ENCODE measurements around the gene CRMP1. TPM values are rescaled to one million over a fixed set of nuclear protein-coding genes. Genes with fewer than 3 reads are reported as not detected.

Gene CRMP1
- total and polyA plus RNA-seq, 5 donors = 0.40 to 1.0 (median 0.50) TPM

- ATAC-seq = no peak
- intact Hi-C loops (cut with DNase I) = no loop called here
- WGBS = 80% methylated on average over 8 of the region's 8 CpGs
Observed at GRCh38 chr4:5919044-5919443, 26.2 kb upstream of the CRMP1 start.

DNA sequence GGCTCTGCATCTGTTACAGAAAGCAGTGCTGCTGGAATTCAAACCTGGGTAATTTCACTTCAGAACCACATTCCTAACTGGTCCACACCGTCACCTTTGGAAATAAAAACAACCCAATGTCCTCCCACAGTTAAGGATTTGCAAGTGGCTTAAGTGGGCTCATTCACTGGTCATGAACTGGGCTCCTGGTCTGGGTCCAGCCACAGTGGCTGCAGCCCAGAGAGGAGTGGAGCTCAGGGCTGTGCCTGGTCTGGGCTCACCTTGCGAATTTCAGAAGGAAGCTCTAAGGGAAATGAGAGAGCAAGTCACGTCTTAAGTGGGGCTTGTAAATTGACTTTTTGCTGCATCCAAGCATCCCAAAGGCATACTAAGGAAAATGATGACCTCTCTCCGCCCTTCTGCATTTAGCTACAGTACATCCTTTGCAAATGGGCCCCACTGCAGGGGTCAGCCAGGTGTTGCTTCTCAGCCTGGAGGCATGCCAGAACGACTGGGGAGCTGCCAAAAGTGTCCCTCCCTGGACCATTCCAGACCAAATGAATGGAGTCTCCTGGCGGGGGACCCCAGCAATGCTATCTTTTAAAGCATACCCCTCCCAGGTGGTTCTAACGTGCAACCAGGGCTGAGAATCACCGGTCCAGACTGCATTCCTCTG lies 25.6 kb upstream of the CRMP1 start:
- no peak overlapping the region for H3K4me3 ChIP-seq (ENCODE audit: low read length)
- WGBS = 46% methylated on average over 8 of the region's 8 CpGs
- H3K9me3 ChIP-seq (ENCODE audit: control insufficient read depth, low read length) = no peaks in the 10 kb centered on the region
- DNase-seq (no peak), ATAC-seq (no peak)
- intact Hi-C loops (cut with DNase I) = no loop called here
- H3K27ac ChIP-seq (ENCODE audit: low read length) = no peak overlapping the region
- no peaks in the 10 kb centered on the region for H3K4me1 ChIP-seq (ENCODE audit: control insufficient read depth, insufficient read depth, low read length)
- no peaks in the 10 kb centered on the region for H3K27me3 ChIP-seq (ENCODE audit: control insufficient read depth, insufficient read depth)

More at GRCh38 chr4:5919044-5919443, 26.2 kb upstream of the CRMP1 start:
- H3K9me3 ChIP-seq (ENCODE audit: control insufficient read depth, low read length) = no peaks in the 10 kb centered on the region
- no peak for DNase-seq
- H3K27me3 ChIP-seq (ENCODE audit: control insufficient read depth, insufficient read depth) = no peaks in the 10 kb centered on the region
- H3K4me1 ChIP-seq (ENCODE audit: control insufficient read depth, insufficient read depth, low read length) = no peaks in the 10 kb centered on the region
- no peak overlapping the region for H3K4me3 ChIP-seq (ENCODE audit: low read length)
- H3K27ac ChIP-seq (ENCODE audit: low read length) = no peak overlapping the region

GRCh38 chr4:5917672-5918071 lies 24.8 kb upstream of the CRMP1 start:
- no peaks in the 10 kb centered on the region for H3K4me1 ChIP-seq (ENCODE audit: control insufficient read depth, insufficient read depth, low read length)
- H3K4me3 ChIP-seq (ENCODE audit: low read length) = no peak overlapping the region
- DNase-seq (no peak), ATAC-seq (no peak)
- WGBS = 60% methylated on average over 11 of the region's 11 CpGs
- no peaks in the 10 kb centered on the region for H3K27me3 ChIP-seq (ENCODE audit: control insufficient read depth, insufficient read depth)
- H3K9me3 ChIP-seq (ENCODE audit: control insufficient read depth, low read length) = no peaks in the 10 kb centered on the region
- no peak overlapping the region for H3K27ac ChIP-seq (ENCODE audit: low read length)
- intact Hi-C loops (cut with DNase I) = no loop called here

DNA sequence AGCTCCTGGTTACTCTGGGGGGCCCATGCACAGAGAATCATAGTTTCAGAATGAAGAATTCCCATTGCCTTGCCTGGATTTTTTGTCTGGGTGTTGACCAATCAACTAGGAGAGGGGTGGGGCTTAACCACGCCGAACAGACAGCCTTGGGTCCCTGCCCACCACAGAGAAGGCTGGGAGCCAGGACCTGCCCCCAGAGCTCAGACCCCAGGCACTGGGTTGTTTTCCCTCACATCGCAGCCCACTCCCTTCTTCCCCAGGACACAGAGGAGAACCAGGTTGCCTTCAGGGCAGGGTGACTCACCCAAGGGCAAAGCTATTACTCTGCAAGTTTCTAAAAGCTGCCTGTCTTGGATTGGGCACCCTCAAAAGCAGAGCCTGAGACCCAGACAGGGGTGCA lies 23.3 kb upstream of the CRMP1 start:
- WGBS = 54% methylated on average over 3 of the region's 3 CpGs
- Histone ChIP-seq H3K4me1 (ENCODE audit: control insufficient read depth, insufficient read depth, low read length) (no peaks in the 10 kb centered on the region), H3K9me3 (ENCODE audit: control insufficient read depth, low read length) (no peaks in the 10 kb centered on the region), H3K27me3 (ENCODE audit: control insufficient read depth, insufficient read depth) (no peaks in the 10 kb centered on the region), H3K4me3 (ENCODE audit: low read length) (no peak overlapping the region), H3K27ac (ENCODE audit: low read length) (no peak overlapping the region)
- DNase-seq (no peak), ATAC-seq (no peak)
- intact Hi-C loops (cut with DNase I) = no loop called here

DNA sequence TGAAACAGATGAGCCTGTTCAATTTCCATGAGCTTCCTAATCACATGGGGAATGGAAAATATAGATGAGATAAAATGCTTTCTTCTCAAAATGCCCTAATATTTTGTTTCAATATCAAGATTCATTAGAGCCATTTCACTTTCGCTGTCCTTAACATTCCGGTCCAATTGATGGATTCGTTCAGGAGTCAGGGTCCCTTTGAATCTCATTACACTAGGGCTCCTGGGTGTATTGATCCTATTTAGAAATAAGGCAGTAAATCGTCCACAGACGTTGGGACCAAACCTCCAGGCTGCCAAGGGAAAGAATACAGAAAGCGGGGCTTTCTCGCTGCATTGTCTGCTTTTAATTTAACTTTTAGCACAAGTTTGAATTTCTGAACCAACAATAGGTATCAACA lies 20.6 kb upstream of the CRMP1 start:
- no peaks in the 10 kb centered on the region for H3K27me3 ChIP-seq (ENCODE audit: control insufficient read depth, insufficient read depth)
- ATAC-seq (no peak), DNase-seq (no peak)
- no peaks in the 10 kb centered on the region for H3K9me3 ChIP-seq (ENCODE audit: control insufficient read depth, low read length)
- WGBS = 85% methylated on average over 7 of the region's 7 CpGs
- no peak overlapping the region for H3K27ac ChIP-seq (ENCODE audit: low read length)
- intact Hi-C loops (cut with DNase I) = no loop called here
- no peaks in the 10 kb centered on the region for H3K4me1 ChIP-seq (ENCODE audit: control insufficient read depth, insufficient read depth, low read length)
- H3K4me3 ChIP-seq (ENCODE audit: low read length) = no peak overlapping the region

GRCh38 chr4:5912614-5913019 lies 19.7 kb upstream of the CRMP1 start:
- Histone ChIP-seq H3K4me3 (ENCODE audit: low read length) (no peak overlapping the region), H3K27ac (ENCODE audit: low read length) (no peak overlapping the region), H3K9me3 (ENCODE audit: control insufficient read depth, low read length) (no peaks in the 10 kb centered on the region), H3K27me3 (ENCODE audit: control insufficient read depth, insufficient read depth) (no peaks in the 10 kb centered on the region), H3K4me1 (ENCODE audit: control insufficient read depth, insufficient read depth, low read length) (no peaks in the 10 kb centered on the region)
- ATAC-seq = no peak
- no peak for DNase-seq
- intact Hi-C loops (cut with DNase I) = no loop called here
- WGBS = 54% methylated on average over 1 of the region's 1 CpG

GRCh38 chr4:5908876-5909427 lies 16.1 kb upstream of the CRMP1 start:
- WGBS = 51% methylated on average over 3 of the region's 3 CpGs
- ATAC-seq = no peak

DNA sequence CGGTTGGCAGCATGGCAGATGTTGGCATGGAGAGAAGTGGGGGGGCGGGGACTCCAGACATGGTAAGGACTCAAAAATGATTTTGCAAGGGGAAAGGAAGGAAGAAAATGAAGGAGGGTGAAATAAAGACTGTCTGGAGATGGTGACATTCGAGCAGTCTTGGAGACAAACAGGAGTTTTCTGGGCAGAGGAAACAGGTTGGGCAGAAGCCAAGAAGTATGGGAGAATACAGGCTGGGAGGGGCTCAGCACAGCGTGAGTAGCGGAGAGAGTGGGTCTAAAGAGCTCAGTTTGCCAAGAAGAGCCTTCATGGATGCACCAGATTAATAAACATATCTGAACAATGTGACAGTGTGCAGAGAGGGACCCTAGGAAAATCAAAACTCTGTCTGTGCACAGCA lies 13.3 kb upstream of the CRMP1 start:
- WGBS = 18% methylated on average over 5 of the region's 5 CpGs
- H3K9me3 ChIP-seq (ENCODE audit: control insufficient read depth, low read length) = no peaks in the 10 kb centered on the region
- ATAC-seq = no peak

More at GRCh38 chr4:5908876-5909427, 16.1 kb upstream of the CRMP1 start:
- Histone ChIP-seq H3K27me3 (ENCODE audit: control insufficient read depth, insufficient read depth) (no peaks in the 10 kb centered on the region), H3K4me1 (ENCODE audit: control insufficient read depth, insufficient read depth, low read length) (no peaks in the 10 kb centered on the region), H3K4me3 (ENCODE audit: low read length) (no peak overlapping the region), H3K27ac (ENCODE audit: low read length) (no peak overlapping the region), H3K9me3 (ENCODE audit: control insufficient read depth, low read length) (no peaks in the 10 kb centered on the region)
- intact Hi-C loops (cut with DNase I) = no loop called here
- no peak for DNase-seq

GRCh38 chr4:5905714-5906113 lies 12.8 kb upstream of the CRMP1 start:
- no peak overlapping the region for H3K27ac ChIP-seq (ENCODE audit: low read length)
- DNase-seq (no peak), ATAC-seq (no peak)
- no peak overlapping the region for H3K4me3 ChIP-seq (ENCODE audit: low read length)
- no peaks in the 10 kb centered on the region for H3K27me3 ChIP-seq (ENCODE audit: control insufficient read depth, insufficient read depth)
- WGBS = 6% methylated on average over 8 of the region's 8 CpGs
- intact Hi-C loops (cut with DNase I) = no loop called here
- H3K4me1 ChIP-seq (ENCODE audit: control insufficient read depth, insufficient read depth, low read length) = no peaks in the 10 kb centered on the region
- H3K9me3 ChIP-seq (ENCODE audit: control insufficient read depth, low read length) = no peaks in the 10 kb centered on the region

More for the DNA sequence above, 13.3 kb upstream of the CRMP1 start:
- no peak for DNase-seq
- no peaks in the 10 kb centered on the region for H3K27me3 ChIP-seq (ENCODE audit: control insufficient read depth, insufficient read depth)
- H3K27ac ChIP-seq (ENCODE audit: low read length) = no peak overlapping the region
- H3K4me1 ChIP-seq (ENCODE audit: control insufficient read depth, insufficient read depth, low read length) = no peaks in the 10 kb centered on the region
- intact Hi-C loops (cut with DNase I) = no loop called here
- no peak overlapping the region for H3K4me3 ChIP-seq (ENCODE audit: low read length)

GRCh38 chr4:5900844-5901243 lies 8.0 kb upstream of the CRMP1 start:
- H3K4me1 ChIP-seq (ENCODE audit: control insufficient read depth, insufficient read depth, low read length) = no peaks in the 10 kb centered on the region
- H3K4me3 ChIP-seq (ENCODE audit: low read length) = no peak overlapping the region
- no peaks in the 10 kb centered on the region for H3K27me3 ChIP-seq (ENCODE audit: control insufficient read depth, insufficient read depth)
- 59% methylated on average over 5 of the region's 5 CpGs for WGBS
- intact Hi-C loops (cut with DNase I) = no loop called here
- H3K27ac ChIP-seq (ENCODE audit: low read length) = no peak overlapping the region
- no peak for ATAC-seq
- peaks cover 3% of the 10 kb centered on the region for H3K9me3 ChIP-seq (ENCODE audit: control insufficient read depth, low read length)
- DNase-seq = no peak

DNA sequence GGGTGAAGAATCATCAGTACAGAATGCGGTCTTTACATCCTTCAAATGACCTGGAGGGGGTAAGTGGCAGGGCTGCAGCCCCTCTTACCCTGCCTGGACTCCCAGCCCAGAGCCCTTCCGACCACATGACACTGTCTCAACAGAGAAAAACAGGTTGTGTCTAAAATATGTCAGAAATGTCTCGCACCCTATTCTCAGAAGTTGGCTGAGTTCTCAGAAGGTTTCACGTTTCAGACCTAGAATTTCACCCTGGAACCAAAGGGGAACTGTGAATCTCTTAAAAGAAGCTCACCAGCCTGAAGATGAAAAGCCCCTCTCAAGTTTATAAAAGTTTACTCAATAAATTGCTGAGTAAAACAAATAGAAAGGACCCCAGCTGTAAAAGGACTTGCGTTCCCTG lies 7.0 kb upstream of the CRMP1 start:
- Histone ChIP-seq H3K9me3 (ENCODE audit: control insufficient read depth, low read length) (peaks cover 3% of the 10 kb centered on the region), H3K4me1 (ENCODE audit: control insufficient read depth, insufficient read depth, low read length) (no peaks in the 10 kb centered on the region), H3K27me3 (ENCODE audit: control insufficient read depth, insufficient read depth) (no peaks in the 10 kb centered on the region), H3K27ac (ENCODE audit: low read length) (no peak overlapping the region), H3K4me3 (ENCODE audit: low read length) (no peak overlapping the region)
- WGBS = 63% methylated on average over 5 of the region's 5 CpGs
- ATAC-seq (no peak), DNase-seq (no peak)
- intact Hi-C loops (cut with DNase I) = no loop called here

DNA sequence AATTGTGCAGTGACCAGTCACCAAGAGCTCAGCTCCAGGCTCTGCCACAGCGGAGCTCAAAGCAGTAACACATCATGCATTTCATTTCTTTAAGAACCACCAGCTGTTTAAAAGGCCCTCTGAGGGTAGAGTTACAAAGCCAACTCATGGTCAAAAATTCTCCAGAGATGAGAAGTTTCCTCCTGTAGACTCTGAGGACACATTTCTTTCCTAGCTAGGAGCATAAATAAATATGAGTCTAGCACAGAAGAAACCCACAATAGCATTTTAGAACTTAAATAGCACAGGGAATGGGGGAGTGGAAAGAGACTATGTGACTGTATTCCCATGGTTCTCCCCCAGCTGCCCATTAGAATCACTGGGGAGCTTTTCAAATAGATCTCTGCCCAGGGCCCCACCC lies 6.5 kb upstream of the CRMP1 start:
- intact Hi-C loops (cut with DNase I) = no loop called here
- no peaks in the 10 kb centered on the region for H3K27me3 ChIP-seq (ENCODE audit: control insufficient read depth, insufficient read depth)
- H3K4me1 ChIP-seq (ENCODE audit: control insufficient read depth, insufficient read depth, low read length) = no peaks in the 10 kb centered on the region
- H3K9me3 ChIP-seq (ENCODE audit: control insufficient read depth, low read length) = peaks cover 3% of the 10 kb centered on the region
- no peak overlapping the region for H3K4me3 ChIP-seq (ENCODE audit: low read length)
- H3K27ac ChIP-seq (ENCODE audit: low read length) = no peak overlapping the region
- WGBS = 87% methylated on average over 1 of the region's 1 CpG
- ATAC-seq (no peak), DNase-seq (no peak)
